HG02588 (cell line): Measurements from ENCODE around the gene C8B.

ENCODE experiments used
- ATAC-seq: cut with Tn5 transposase; IDR thresholded peaks from one replicate; pipeline ENCODE4 v1.9.1; 2021; ENCODE audit warnings: mild to moderate bottlenecking, moderate library complexity; ENCODE audit not compliant: unreplicated experiment

The C8B gene

DNA sequence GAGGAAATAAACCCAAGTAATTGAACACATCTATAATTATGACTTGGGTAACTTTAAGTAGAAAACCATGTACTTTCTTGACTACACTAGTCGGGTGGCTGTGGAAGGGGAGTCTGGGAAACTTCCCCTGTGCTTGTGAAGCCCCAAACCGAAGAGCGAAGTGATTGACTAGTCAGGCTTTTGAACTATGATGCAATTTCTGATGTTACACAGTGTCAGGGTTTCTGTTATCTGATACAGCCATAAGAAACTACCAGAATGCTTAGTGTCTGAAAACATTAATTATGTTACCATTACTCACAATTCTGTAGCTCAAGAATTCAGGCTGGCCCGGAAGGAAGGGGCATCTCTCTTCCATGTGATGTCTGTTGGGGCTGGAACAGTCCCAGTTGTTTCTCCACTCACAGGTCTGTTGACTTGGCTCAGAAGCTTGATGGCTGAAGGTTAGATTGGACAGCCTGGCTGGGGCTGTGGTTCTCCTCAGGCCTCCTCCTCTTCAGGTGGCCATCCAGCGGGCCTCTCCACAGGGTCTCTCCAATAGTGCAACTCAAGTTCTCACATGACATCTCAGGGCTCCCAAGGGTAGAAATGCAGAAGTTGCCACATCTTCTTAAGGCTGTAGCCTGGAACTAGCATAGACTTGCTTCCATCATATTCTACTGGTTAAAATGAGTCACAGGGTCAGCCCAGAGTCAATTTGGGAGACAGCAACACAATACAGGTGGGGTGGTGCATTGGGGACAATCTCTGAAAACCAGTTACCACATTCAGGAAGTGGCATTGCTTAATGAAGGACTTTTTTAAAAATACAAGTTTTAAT, 8.3 kb upstream of the C8B start:
- no peak for ATAC-seq

DNA sequence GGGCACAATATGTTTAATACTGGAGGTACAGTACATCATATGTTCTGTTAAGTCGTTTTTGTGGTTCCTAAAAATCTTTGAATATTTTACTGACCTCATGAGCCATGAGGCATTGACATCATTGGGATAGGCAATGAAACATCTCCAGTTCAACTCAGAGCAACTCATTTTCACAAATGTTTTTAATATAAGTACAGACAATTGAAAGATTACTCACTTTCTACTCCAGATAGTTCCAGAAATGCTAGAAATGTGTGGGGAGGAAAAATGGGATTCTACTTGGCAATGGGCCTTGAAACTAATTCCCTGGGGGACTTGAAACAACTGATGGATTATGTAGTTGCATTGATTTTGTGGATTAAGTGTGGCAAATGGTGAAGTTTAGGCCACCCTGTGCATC, 7.2 kb upstream of the C8B start:
- ATAC-seq: no peak

DNA sequence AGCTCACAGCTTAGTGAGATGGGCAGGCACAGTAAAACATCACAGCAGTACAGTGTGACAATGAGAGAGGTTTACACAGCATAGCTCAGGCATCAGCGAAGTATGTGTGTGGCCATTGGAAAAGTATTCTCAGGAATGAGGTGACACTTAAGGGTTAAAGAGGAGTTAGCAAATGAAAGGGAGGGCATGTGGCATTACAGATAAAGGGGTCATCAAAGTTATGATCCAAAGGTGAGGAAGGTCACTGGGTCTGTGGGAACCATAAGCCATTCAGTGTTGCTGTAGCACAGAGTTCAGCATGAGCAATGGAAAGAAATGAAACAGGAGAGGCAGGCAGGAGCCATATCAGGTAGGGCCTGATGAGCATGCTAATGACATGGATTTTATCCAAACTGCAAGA, 4.5 kb upstream of the C8B start:
- ATAC-seq: no peak

DNA sequence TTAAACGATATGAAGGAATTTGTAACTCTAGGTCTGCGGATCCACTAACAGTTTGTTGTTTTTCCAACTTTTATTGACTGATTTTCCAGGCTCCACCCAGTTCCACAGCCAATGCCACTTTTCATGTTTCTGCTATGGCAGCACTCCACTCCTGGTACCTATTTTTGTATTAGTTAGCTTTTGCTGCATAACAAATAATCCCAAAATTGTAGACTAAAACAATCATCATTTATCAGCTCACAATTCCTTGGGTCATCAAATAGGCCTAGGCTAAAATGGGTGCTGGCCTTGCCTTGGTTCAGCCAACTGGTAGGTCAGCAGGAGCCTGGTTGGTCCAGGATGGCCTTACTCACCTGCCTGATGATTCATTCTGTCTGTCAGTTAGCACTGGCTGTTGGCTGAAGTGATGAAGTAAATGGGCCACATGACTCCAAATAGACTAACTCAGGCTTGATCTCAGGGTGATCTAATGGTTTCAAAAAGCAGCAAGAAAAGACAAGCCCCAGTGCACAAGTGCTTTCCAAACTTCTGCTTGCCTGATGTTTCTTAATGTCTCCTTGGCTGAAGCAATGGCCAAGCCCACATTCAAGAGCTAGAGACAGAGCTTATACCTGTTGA, 3.2 kb upstream of the C8B start:
- ATAC-seq: no peak

DNA sequence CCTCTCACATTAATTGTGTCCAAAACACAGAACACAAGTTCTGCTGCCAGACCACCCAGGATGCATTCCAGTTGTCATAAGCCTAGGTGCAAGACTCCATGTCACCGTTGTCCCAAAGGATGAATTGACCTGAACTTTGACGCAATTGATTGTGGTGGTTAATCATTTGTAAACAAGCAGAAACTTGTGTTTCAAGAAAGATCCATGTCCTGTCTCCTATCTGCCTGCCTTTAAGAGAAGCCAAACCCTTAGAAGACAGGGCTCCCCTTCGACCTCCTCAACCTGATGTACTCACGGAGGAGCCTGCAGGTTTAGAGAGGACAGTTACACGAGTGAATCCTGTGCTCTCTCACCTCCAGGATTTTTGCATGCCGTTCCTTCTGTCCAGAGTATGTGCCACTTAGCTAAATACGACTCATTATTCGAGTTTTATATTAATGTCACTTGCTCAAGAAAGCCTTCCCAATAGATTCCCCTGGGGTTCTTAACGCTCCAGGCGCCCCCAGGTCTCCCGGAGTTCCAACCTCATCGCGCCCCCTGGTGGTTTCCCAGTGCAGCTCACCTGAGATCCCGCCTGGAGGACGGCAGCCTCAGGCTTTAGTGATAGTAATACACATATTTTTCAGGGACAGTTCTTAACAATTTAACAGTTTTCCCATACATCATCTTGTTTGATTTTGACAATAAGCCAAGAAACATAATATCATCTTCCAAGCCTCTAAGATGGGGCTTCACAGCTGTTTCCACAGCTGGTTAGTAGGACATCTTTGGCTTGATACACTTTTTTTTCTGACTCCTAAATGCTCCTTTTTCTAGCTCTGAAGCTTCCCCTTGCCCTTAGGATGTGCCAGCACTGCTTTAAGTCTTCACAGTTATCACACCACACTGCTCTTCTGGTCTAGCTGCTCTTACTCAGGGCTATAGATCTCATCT, 2.4 kb upstream of the C8B start:
- ATAC-seq: no peak

DNA sequence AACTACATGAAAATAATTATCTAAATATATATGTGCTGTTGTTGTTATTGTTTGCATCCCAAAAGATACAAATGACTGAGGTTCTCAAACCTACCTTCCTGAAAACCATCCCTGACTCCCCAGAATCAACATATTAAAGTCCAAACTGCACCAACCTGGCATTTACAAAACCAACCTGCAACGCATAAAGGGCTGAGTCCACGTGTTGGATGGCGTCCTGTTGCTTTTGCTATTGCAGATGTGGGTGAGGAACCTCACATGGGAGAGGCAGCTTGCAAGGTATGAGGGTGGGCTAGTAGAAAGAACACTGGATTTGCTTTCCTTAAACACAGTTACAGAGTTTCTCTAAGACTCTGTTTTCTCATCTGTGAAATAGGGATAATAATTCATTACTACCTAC, 1.5 kb upstream of the C8B start:
- ATAC-seq: no peak

DNA sequence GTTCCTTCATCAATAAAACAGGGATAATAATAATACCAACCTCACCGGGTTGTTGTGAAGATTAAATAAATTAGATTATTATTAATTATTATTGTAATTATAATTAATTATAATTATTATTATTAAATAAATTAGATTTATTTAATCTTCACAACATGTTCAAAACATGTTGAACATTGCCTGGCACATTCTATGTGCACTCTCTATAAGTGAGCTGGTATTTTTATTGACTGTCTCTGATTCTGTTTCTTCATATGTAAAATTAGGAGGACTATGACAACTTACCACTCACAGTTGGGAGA, 834 bp upstream of the C8B start:
- ATAC-seq: no peak

DNA sequence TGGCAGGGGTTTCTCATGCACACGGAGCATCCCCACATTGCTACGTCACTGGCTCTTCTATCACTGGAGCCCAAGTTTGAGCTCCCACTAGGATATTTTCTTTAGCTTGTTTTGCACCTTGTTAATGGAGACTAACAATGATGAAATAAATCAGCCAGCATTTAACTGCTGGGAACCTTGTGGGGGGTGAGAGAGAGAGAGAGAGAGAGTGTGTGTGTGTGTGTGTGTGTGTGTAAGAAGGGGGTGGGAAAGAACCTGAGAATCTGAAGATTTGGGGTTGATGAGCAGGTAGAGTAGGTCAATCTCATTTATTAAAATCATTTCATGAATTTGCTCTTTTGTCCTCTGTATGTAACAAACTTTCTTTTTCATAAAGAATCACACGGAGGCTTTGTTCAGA, 624 bp downstream of the C8B start:
- no peak for ATAC-seq

DNA sequence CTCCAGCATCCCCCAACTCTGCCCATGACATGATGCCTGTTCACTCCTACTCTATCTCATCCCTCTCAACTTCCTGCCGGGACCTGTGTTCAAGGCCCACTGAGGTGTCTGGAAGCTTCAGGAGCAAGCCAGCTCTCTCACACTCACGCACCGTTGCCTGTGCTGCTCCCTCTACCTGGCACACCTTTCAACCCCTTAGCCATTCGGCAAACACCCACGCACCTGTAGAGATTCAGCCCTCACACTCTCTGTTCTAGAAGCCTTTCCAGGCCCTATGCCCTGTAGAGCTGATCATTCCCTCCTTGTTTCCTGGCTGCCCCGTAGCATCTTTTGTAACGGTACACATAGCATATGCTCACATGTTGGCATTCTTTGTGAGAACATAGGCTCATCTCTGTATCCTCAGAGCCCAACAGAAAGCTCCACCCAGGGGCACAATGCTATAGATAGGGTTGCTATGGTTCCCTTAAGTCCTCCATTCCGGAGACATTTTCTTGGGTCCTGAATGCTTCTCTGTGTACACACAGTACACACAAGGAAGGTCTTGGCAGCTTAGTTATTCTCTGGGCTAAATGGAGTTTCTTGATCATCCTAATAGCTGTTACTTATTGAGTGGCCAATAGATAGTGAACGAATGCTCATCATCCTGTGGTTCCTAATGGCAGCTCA, 1.3 kb downstream of the C8B start:
- ATAC-seq: no peak

DNA sequence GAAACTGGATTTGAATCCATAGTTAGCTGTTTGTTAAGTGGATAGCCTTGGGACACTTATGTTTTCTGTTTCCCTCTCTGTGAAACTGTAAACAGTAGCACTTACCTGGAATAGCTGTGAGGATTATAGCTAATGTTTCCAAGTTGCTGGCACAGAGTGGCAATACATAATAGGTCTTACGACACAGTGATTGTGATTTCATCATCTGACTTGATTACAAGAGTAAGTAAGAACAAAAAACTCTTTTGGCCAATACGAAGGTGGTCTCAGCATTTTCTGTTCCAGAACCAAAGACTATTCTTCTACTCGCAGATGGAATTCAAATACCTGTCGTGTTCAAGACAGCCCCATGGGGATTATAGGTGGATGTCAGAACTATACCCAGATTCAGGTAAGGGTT, 2.1 kb downstream of the C8B start:
- no peak for ATAC-seq

DNA sequence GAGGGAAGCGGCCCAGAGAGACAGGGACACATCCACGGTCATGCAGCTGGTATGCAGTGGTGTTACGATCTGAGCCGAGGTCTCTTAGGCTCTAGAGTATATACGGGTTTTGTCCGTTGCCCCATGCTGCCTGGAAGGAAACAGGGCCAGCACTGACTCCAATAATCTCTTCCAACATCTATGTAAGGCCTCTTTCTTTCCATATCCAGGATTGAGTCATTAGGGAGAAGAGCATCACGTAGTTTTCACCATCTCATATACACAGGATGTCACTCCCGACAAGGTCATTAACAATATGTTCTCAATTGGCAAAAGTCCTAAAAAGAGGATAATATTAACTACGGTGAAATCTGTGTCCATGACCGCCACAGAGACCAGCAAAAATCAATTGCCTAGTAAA, 4.4 kb downstream of the C8B start:
- no peak for ATAC-seq

DNA sequence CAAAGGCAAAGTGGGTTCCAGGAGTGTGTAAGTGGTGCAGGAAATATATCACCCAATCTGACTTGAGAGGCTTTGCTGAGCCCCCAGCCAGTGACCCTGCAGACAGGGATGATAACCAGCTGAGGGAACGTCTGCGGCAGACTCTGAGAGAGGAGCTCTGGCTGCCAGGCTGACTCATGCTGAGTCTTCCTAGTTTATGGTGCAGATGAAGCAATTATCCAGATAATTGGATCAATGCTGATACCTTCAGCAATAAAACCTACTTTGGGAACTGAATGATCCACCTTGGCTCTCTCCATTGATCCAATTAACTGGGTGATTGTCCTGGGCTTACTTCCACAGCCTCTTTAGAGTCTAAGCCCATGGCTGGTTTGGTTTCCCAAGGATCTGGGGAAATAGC, 7.3 kb downstream of the C8B start:
- no peak for ATAC-seq

DNA sequence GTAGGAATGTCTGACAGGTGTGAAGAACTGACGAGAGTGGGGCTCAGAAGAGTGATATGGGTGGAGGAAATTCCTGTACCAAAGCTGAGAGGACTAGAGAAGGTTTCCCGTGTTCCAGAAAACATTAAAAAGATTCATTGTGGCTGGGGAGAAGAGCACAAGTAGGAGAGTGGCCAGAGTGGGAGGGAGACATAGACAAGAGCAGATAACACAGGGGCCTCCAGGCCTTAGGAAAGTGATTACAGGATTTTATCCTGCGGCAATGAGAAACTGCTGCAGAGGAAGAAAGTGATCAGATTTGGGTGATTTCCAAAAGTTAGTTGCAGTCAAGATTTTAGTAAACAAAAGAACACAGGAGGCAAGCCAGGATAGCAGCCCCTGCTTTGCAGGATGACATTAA, 7.9 kb downstream of the C8B start:
- ATAC-seq: no peak

DNA sequence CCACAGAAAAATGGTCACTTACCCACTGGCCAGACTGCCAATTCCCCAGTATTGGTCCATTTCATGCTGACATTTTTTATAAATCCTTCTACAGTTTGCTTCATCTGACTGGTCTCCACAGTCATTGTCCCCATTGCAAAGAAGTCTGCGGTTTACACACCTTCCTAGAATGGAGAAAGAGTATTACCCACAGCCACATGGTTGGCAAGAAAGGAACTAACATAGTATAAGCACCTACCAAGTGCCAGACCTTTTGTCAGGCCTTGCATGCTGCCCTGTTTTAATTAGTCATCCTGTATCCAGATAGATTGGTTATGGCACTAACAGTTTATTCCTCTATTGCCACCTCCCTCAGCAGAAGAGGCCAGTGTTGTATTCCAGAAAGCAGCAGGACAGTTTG, 11.2 kb downstream of the C8B start:
- ATAC-seq: no peak

DNA sequence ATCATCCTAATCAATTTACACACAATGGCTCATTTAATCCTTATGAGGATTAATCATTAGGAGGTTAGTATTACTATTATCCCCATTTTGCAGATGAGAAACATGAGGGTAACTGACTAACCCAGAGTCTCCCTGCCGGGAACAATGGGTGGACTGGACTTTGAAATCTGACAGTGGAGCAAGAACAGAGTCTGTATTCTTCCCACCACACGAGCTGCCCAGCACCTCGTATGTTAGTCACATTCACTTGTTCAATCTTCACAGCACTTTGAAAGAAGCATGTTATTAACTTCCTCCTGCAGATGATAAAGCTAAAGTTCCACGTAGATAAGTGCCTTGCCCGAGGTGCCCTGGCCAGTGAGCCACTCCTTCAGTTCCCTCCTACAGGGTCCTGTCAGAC, 12.4 kb downstream of the C8B start:
- ATAC-seq: no peak

DNA sequence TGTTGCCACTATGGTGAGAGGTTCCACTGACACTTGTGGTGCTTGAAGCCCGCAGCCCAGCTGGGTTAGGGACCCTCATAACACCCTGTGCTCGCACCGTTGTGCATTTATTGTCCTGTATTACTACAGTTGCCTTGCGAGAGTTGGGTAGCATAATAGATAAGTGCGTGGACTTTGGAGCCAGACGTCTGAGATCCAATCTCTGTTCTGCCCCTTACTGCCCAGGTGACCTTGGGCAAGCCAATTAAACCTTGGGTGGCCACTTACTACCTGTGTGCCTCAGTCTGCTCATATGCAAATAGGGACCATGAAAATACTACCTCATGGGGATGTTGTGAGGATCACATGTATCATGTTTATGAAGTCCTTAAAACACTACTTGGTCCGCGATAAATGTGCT, 13.3 kb downstream of the C8B start:
- ATAC-seq: no peak

DNA sequence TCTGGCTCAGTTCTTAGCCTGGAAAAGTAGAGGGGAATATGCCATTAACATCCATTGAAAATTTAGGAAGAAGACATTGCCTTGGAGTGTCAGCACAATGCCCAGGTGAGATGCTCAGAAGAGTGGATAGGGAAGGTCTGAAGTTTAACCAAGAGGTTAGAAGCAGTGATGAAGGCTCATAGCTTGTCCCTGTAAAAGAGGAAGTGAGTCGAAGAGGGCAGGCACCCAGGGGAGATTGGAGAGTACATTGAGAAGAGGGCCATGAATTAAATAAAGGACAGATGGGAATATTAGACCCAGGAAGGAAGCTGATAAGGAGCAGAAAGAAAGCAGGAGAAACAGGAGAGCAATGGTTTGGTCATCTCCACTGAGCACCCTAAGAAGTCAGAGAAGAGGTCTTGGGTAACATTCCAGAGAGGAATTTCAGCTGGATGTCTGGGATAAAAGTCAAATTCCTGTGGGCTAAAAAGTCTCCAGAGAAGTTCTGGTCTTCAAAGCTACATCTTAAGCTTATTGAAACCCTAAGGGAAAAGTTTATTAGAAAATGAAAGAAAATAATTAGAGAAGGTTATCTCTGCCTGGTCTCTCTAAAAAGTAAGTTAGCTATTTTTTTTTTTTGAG, 17.3 kb downstream of the C8B start:
- ATAC-seq: no peak

DNA sequence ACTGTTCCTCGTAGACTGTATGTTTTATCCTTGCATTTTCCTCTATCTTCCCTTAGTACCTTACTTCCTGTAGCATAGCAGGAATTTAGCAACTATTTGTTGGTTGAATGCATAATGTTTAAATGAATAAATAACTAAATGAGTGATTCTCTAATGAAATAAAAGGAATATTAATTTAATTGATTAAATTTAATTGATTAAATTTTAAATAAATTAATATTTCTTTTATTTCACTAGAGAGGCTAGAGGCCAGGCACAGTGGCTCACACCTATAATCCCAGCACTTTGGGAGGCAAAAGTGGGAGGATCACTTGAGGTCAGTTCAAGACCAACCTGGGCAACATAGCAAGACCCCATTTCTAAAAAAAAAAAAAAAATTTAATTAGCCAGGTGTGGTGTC, 25.8 kb downstream of the C8B start:
- no peak for ATAC-seq

DNA sequence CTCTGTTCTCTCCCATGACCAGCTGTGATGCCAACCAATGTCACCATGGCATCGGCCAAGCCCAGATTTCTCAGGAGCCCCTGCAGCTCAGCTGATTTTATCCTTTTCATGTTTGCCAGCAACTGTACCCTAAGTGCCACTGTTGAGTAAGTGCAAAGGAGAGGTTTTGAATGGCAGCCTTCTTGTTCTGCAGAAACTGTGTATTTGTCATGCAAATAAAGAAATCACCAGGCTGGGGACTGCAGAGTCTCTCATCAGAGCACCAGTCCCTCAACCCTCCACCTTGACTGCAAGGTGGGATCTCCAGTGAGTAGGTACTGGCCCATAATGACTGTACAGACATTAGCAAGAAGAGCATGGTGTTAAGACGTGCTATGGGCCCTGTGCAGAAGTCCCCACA, 26.6 kb downstream of the C8B start:
- no peak for ATAC-seq

DNA sequence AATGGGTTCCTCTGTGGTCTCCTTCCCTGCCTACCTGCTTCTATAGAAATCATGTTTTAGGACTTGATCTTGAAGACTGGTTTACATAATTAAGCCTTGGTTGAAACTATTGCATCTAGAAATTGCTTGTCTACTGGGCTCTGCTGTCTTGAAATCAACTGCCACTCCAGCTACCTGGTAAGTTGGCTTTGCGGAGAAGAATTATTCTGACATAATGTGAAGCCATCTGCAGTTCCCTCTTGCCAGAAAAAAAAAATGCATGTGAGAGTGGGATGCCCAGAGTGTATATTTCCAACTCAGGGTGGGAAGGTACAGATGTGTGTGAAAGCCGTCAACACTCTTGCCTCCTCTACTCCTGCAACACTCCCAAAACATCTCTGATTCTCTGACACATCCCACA, 27.2 kb downstream of the C8B start:
- ATAC-seq: no peak

DNA sequence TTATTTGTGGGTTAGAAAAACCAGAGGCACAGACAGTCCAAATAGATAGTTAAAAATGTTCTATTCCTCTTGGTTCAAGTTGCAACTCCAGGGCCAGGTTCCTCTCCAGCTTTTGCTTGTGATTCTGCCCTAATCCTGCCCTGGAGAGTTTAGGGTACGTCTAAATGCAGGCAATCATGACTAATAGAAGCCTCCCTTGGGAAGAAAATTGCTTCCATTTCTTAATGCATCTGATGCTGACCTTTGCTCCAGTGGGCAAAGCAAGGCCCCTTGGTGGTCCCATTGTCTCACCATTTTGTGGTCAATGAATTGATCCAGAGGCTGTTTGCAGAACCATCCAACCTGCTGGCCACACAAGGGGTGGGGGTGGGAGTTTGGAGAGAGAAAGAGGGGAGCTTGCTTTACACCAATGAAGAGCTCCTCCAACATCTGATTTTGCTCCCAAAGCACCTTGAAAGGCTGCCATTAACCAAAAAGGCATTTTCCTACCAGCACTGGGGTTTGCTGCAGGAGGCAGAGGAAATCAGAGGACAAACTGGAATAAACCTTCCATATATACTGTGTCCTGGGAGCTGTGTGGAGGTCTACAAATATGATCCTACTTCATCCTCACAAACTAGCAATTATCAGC, 31.3 kb downstream of the C8B start:
- ATAC-seq: no peak
